Daoy (cell line): ENCODE data around the gene GYPC. TPM values are rescaled to one million over a fixed set of nuclear protein-coding genes. Genes with fewer than 3 reads are reported as not detected.
"Not testable (repeated sequence)": the region's sequence is repeated elsewhere in the genome, so short reads cannot be mapped to it uniquely, and the experiment has no call there.

Experiments
- DNase-seq: peaks from one replicate; pipeline ENCODE4 v3.0.0-alpha.2; 2015; ENCODE audit warnings: low read depth
- total RNA-seq: library from RNA; depleted of rRNA; stranded (reverse); fragments of >200 nt; shearing (Covaris generic); gene quantifications from 2 replicates; pipeline ENCODE4 v1.2.3, GENCODE V29; 2014

The GYPC gene
- total RNA-seq, 1 experiment from 2014 or later = 23.6 TPM

GRCh38 chr2:126668254-126668653 is 12.3 kb downstream of the GYPC start:
- no peak for DNase-seq

GRCh38 chr2:126669772-126670171 is 13.8 kb downstream of the GYPC start:
- no peak for DNase-seq

- DNase-seq = no peak
These were observed 15.5 kb downstream of the GYPC start for GRCh38 chr2:126671488-126671887.

GRCh38 chr2:126672980-126673605 is 17.1 kb downstream of the GYPC start:
- DNase-seq = no peak

- no peak for DNase-seq
These were observed 18.3 kb downstream of the GYPC start for GRCh38 chr2:126674075-126674744.

GRCh38 chr2:126675637-126676036 is 19.7 kb downstream of the GYPC start:
- no peak for DNase-seq

GRCh38 chr2:126676221-126677175 is 20.5 kb downstream of the GYPC start:
- no peak for DNase-seq

GRCh38 chr2:126677176-126677538 is 21.2 kb downstream of the GYPC start:
- DNase-seq = no peak

- DNase-seq = no peak
These were observed 22.5 kb downstream of the GYPC start for GRCh38 chr2:126678269-126679065.

- DNase-seq = no peak
These were observed 23.2 kb downstream of the GYPC start for GRCh38 chr2:126679094-126679713.

- DNase-seq = no peak
These were observed 25.5 kb downstream of the GYPC start for GRCh38 chr2:126681505-126681904.

GRCh38 chr2:126685629-126686028 is 29.7 kb downstream of the GYPC start:
- no peak for DNase-seq

GRCh38 chr2:126686286-126686685 is 30.3 kb downstream of the GYPC start:
- DNase-seq = no peak

- no peak for DNase-seq
These were observed 31.0 kb downstream of the GYPC start for GRCh38 chr2:126686841-126687485.

- DNase-seq = no peak
These were observed 31.5 kb downstream of the GYPC start for GRCh38 chr2:126687503-126687902.

GRCh38 chr2:126688594-126688993 is 32.6 kb downstream of the GYPC start:
- DNase-seq = not testable (repeated sequence)

- not testable (repeated sequence) for DNase-seq
These were observed 36.3 kb downstream of the GYPC start for GRCh38 chr2:126692241-126692640.

GRCh38 chr2:126692934-126693592 is 37.1 kb downstream of the GYPC start:
- DNase-seq = not testable (repeated sequence)

- DNase-seq = no peak
These were observed 40.9 kb downstream of the GYPC start for GRCh38 chr2:126696644-126697520.
